Heart left ventricle (tissue), 13 donors: Measurements from ENCODE around the gene DLD.

Source experiments
- POLR2A ChIP-seq, 2 donors: fragments of 450-650 bp; IDR thresholded peaks; one replicate each; pipeline ENCODE4 v1.6.1; 2017; ENCODE audit warnings: antibody characterized with exemption in 2 of 2, mild to moderate bottlenecking in 2 of 2, moderate library complexity in 2 of 2
- TF ChIP-seq, protein P1 (sequence below), 12 donors: fragments of 200-600 bp; sonication (generic) in 4 of 12; IDR thresholded peaks; one replicate each; pipeline versions ENCODE4 v1.5.0 to v1.8.0; 2018 to 2022; ENCODE audit warnings: antibody characterized with exemption in 12 of 12, mild to moderate bottlenecking in 5 of 12
- donor health status: ischemic (EF 13 %, LVEDD 7.1; RV severe dilation, severe dysfunction).
- donor health status: DM: no; HTN: yes; CAD: no.
- donor health status: DM: no; HTN: no; CAD: no.
- donor health status: ischemic (EF 25% LVEDD 6.9; RV normal size, moderate dysfunction).
- donor health status: ischemic (EF 25% LVEDD 5.7; RV mildly dilated, moderate dysfunction).
- donor health status: ischemic (EF 35%, LVEDD 5.7; RV mildly dilated, moderate dysfunction).
- donor health status: nonischemic (EF 11% LVEDD 7.7; RV severe dilation, severe dysfunction).
- donor health status: DM: yes; HTN: yes; CAD: no.
- donor health status: PGD.
- donor health status: ischemic (EF 29% LVEDD 5.4; RV normal size, mild dysfunction).
- donor health status: nonischemic (EF 23%, LVEDD 6.1; RV moderate dilation, normal function).

DNA sequence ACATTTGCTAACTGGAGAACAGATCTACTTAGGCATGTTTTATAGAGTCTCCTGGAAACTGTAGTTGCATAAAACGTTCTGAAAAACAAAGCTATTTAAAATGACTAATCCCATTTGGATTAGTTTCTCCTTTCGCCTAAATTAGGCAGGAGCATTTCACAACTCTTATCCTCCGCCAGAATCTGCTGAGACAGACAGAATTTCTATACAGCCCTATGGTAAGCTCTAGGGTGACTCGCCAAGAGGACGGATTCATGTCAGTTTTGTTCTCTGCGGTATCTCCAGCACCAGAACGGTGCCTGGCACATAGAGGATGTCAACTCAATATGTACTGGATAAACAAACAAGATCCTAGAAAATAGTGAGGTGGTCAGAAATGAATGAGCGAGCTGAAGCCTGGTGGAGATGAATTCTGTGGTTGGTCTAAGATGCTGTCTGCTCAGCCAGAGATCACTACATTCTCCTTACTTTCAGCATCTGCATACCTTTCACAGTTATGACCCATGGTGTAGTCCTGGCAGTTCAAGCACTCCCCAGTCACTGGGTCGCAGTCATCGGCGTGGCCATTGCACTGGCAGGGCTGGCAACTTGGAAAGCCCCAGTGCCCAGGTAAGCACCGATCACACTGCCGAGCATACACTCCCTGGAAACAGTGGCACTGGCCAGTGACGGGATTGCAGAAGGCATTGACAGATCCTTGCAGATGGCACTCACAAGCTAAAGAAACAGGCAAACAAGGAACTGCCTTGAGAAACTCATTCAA lies 68.0 kb downstream of the DLD start:
- TF ChIP-seq, protein P1, sequence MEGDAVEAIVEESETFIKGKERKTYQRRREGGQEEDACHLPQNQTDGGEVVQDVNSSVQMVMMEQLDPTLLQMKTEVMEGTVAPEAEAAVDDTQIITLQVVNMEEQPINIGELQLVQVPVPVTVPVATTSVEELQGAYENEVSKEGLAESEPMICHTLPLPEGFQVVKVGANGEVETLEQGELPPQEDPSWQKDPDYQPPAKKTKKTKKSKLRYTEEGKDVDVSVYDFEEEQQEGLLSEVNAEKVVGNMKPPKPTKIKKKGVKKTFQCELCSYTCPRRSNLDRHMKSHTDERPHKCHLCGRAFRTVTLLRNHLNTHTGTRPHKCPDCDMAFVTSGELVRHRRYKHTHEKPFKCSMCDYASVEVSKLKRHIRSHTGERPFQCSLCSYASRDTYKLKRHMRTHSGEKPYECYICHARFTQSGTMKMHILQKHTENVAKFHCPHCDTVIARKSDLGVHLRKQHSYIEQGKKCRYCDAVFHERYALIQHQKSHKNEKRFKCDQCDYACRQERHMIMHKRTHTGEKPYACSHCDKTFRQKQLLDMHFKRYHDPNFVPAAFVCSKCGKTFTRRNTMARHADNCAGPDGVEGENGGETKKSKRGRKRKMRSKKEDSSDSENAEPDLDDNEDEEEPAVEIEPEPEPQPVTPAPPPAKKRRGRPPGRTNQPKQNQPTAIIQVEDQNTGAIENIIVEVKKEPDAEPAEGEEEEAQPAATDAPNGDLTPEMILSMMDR (IDR thresholded peaks at IDR 0.05): no peak
- no peak for TF ChIP-seq POLR2A (IDR thresholded peaks at IDR 0.05)
